Activated CD4-positive, CD25-positive, alpha-beta regulatory T cell treated with anti-CD3 and anti-CD28 coated beads, Interleukin-2, amount 50 U/mL, for 72 hours (primary cell): Measurements from ENCODE around the gene ALG5.

Source experiments
- DNase-seq: peaks from one replicate; pipeline ENCODE4 v3.0.0; 2021

ALG5 gene

GRCh38 chr13:36913463-36913862 lies 85.7 kb downstream of the ALG5 start:
- no peak for DNase-seq

- no peak for DNase-seq
Observed at GRCh38 chr13:36912973-36913372, 86.2 kb downstream of the ALG5 start.

- no peak for DNase-seq
Observed at GRCh38 chr13:36912369-36912768, 86.8 kb downstream of the ALG5 start.

GRCh38 chr13:36910545-36910944 lies 88.6 kb downstream of the ALG5 start:
- no peak for DNase-seq

- no peak for DNase-seq
Observed at GRCh38 chr13:36907821-36908220, 91.3 kb downstream of the ALG5 start.

GRCh38 chr13:36907266-36907665 lies 91.9 kb downstream of the ALG5 start:
- DNase-seq, result no peak

GRCh38 chr13:36905944-36906343 lies 93.2 kb downstream of the ALG5 start:
- DNase-seq, result no peak

- no peak for DNase-seq
Observed at GRCh38 chr13:36903925-36904595, 95.1 kb downstream of the ALG5 start.
